ENCODE measurements around the gene ADSS1. TPM values are rescaled to one million over a fixed set of nuclear protein-coding genes. Genes with fewer than 3 reads are reported as not detected.

Gene ADSS1
- total RNA-seq, 1 donor from 2014 or later: 11.5 TPM

- DNase-seq (ENCODE audit: low spot score) (no peak), ATAC-seq (no peak)
- intact Hi-C loops (cut with DNase I): no loop called here
These were observed 37.2 kb upstream of the ADSS1 start for GRCh38 chr14:104686624-104687517.

GRCh38 chr14:104687601-104688504, 36.2 kb upstream of the ADSS1 start:
- intact Hi-C loops (cut with DNase I): no loop called here
- DNase-seq (ENCODE audit: low spot score): no peak
- peak; percentile 83 for ATAC-seq

GRCh38 chr14:104688505-104689108, 35.4 kb upstream of the ADSS1 start:
- intact Hi-C loops (cut with DNase I): no loop called here
- peak; percentile 10 for ATAC-seq
- DNase-seq (ENCODE audit: low spot score): no peak

GRCh38 chr14:104689109-104689880, 34.7 kb upstream of the ADSS1 start, which contains the start of gene INF2:
Gene INF2, plus strand, starts transcription at chr14:104689618. Its CDS starts 11,748 bp downstream, at chr14:104701366.
- no peak for DNase-seq (ENCODE audit: low spot score)
- ATAC-seq: peak; percentile 68
- intact Hi-C loops (cut with DNase I): no loop called here

GRCh38 chr14:104689881-104690711, 33.9 kb upstream of the ADSS1 start:
- DNase-seq (ENCODE audit: low spot score) (no peak), ATAC-seq (no peak)
- intact Hi-C loops (cut with DNase I): no loop called here

GRCh38 chr14:104690861-104691455, 33.1 kb upstream of the ADSS1 start:
- ATAC-seq (no peak), DNase-seq (ENCODE audit: low spot score) (no peak)
- intact Hi-C loops (cut with DNase I): no loop called here

- intact Hi-C loops (cut with DNase I): no loop called here
- no peak for ATAC-seq
- no peak for DNase-seq (ENCODE audit: low spot score)
These were observed 32.3 kb upstream of the ADSS1 start for GRCh38 chr14:104691546-104692260.

- intact Hi-C loops (cut with DNase I): no loop called here
- ATAC-seq (no peak), DNase-seq (ENCODE audit: low spot score) (no peak)
These were observed 31.6 kb upstream of the ADSS1 start for GRCh38 chr14:104692261-104692938.

GRCh38 chr14:104692939-104693315, 31.1 kb upstream of the ADSS1 start:
- no peak for DNase-seq (ENCODE audit: low spot score)
- intact Hi-C loops (cut with DNase I): no loop called here
- no peak for ATAC-seq

- ATAC-seq (no peak), DNase-seq (ENCODE audit: low spot score) (no peak)
- intact Hi-C loops (cut with DNase I): no loop called here
These were observed 30.3 kb upstream of the ADSS1 start for GRCh38 chr14:104693482-104694431.

- DNase-seq (ENCODE audit: low spot score) (no peak), ATAC-seq (peak; percentile 4)
- intact Hi-C loops (cut with DNase I): no loop called here
These were observed 29.5 kb upstream of the ADSS1 start for GRCh38 chr14:104694475-104694950.

- ATAC-seq: no peak
- intact Hi-C loops (cut with DNase I): no loop called here
- no peak for DNase-seq (ENCODE audit: low spot score)
These were observed 28.9 kb upstream of the ADSS1 start for GRCh38 chr14:104694991-104695659.

- ATAC-seq (no peak), DNase-seq (ENCODE audit: low spot score) (no peak)
- intact Hi-C loops (cut with DNase I): no loop called here
These were observed 28.4 kb upstream of the ADSS1 start for GRCh38 chr14:104695660-104696000.

- intact Hi-C loops (cut with DNase I): no loop called here
These were observed 27.2 kb upstream of the ADSS1 start for GRCh38 chr14:104696671-104697316.

More at GRCh38 chr14:104696671-104697316, 27.2 kb upstream of the ADSS1 start:
- ATAC-seq (no peak), DNase-seq (ENCODE audit: low spot score) (no peak)

All from sciatic nerve (tissue), 2 donors.